NCI-H1694 treated with DMSO at 0.1 percent for 48 hours (cell line): ENCODE measurements around the gene SRC.

Experiments used
- DNase-seq: peaks from one replicate; lab custom pipeline; 2025; lab: John Stamatoyannopoulos, UW

The SRC gene

GRCh38 chr20:37350649-37351574 is 5.0 kb downstream of the SRC start:
- DNase-seq = no peak

DNA sequence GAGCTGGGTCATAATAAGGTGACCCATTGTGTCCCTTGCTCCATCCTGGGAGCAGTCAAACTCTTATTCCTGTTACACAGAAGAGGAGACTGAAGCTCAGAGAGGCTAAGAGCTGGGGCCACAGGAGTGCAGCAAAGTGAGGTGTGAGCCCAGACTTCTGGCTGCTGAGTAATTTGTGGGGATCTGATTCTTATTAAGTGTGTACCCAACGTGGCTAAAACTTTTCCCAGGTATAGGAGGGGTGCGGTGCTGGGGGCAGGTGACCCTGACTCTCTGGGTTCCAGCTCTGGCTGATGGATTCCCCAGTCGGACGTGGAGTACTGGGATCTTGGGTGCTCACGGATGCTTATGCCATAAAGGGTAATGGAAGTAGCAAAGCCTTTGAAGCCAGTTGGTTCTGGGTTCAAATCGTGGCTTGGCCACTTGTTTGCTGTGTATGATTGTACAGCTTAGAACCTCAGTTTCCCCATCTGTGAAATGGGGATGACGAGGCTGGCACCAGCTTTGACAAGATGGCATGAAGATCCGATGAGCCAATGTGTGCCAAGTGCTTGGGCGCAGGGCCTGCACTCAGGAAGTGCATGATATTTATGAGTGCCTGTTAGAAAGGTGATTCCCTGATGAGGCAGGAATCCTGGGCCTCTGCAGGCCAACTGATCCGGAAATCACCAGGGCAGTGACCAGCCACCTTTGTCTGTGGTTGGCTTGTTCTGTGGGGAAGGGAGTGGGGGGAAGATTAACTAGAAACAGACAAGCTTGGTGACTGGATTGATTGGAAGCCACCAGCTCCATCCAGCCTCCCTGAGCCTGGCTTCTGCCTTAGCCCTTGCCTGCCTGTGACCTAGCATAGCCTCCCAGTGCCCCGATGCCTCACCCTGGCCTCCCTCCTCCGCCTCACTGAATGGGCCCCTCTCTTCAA is 6.0 kb downstream of the SRC start:
- no peak for DNase-seq

DNA sequence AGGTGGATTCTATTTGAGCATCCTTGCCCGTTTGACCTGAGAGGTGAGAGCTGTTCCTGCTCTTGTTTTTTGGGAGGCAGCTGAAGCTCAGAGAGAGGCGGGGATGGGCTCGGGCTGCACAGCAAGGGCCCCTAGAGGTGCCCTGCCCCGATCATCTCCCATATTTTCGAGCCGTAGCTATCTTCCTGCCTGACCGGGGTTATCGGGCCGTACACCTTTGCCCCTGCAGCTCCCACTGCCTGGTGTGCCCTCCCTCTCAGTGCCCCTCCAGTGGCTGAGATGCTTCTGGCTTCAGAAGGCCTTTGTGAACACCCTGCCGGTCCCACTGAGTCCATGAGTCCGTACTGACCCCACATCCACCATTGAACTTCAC is 6.7 kb downstream of the SRC start:
- DNase-seq = no peak

- DNase-seq = no peak
Observed at GRCh38 chr20:37353285-37353849, 7.4 kb downstream of the SRC start.

GRCh38 chr20:37354210-37355195 is 8.6 kb downstream of the SRC start:
- DNase-seq = no peak

- no peak for DNase-seq
Observed at GRCh38 chr20:37355252-37356180, 9.6 kb downstream of the SRC start.

GRCh38 chr20:37356387-37356786 is 10.4 kb downstream of the SRC start:
- DNase-seq = no peak

- no peak for DNase-seq
Observed at GRCh38 chr20:37356961-37357371, 11.0 kb downstream of the SRC start.

DNA sequence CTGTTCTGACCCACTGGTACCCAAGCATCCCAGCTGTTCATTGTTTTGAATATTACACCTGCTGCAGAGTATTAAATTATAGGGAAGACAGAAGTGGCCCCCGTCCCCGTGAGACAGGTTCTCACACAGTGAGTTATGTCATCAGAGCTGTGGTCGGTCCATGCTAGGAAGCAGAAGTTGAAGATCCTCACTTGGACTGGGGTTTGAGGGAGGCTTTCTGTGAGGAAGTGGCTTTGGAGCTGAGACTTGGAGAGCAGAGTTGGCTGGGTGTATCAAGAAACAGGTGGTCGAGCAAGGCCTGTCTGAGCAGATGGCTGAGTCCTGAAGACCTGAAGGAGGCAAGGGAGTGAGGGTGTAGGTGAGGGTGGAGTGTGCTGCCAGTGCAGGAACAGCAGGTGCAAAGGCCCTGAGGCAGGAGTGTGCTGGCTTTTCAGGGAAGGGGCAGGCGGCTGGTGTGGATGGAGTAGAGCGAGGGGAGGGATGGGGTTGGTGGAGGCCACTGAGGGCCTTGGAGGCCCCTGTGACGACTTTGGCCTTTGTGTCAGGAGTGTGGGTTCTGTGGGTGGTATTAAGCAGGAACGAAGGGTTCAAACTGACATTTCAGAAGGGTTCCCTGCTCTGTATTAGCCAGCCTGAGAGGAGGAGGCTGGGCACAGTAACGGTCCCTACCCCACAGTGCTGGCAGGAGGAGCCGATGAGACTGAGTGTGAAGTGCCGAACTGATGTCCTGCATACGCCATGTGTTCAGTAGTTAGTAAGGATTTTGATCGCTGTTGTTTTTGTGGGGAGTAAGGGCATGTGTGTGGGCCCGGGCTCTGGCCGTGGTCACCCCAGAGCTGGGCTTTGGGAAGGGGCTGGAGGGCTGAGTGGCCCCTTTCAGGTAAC is 11.8 kb downstream of the SRC start:
- peak; percentile 13 for DNase-seq

GRCh38 chr20:37358366-37359150 is 12.6 kb downstream of the SRC start:
- no peak for DNase-seq

DNA sequence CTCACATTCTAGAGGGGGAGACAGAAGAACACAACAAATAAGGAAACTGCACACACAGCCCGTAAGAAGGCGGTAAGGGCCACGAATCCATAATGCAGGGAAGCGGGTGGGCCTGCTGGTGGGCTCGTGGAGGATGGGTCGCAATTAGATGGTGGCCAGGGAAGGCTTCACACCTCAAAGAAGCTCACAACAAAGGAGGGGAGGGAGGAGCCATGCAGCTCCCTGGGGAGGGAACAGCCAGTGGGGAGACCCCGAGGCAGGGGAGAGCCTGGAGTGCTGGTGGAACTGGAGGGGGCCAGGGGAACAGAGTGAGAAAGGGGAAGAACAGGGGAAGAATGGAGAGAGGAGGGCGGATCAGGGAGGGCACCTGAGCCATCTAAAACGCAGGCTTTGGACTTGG is 13.4 kb downstream of the SRC start:
- no peak for DNase-seq

- no peak for DNase-seq
Observed at GRCh38 chr20:37359836-37360235, 13.9 kb downstream of the SRC start.

DNA sequence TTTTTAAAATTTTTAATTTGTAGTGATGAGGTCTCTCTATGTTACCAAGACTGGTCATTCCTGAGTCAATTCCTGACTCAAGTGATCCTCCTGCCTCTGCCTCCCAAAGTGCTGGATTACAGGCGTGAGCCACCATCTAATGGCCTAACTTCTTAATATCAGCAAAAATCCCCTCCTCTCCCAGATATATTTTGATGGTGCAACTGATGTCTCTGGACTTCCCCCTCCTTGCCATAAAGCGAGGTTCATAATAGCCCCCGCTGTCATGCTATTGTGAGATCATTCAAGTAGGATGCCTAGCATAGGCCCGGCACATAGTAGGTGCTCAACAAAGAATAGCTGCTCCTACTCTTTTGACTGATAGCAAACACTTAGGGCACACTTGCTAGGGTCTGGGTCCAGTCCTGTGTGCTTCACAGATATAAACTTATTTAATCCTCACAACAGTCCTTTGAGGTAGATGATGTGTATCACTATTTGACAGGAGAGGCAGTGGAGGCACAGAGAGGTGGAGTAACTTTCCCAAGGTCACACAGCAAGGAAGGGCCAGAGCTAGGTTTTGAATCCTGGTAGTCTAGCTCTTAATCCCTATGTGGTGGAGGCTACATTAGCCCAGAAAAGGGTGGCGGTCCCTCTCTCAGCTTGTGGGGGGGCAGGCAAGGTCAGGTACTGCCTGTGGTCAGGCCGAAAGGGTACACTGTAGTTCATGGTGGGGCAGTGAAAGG is 14.6 kb downstream of the SRC start:
- no peak for DNase-seq

DNA sequence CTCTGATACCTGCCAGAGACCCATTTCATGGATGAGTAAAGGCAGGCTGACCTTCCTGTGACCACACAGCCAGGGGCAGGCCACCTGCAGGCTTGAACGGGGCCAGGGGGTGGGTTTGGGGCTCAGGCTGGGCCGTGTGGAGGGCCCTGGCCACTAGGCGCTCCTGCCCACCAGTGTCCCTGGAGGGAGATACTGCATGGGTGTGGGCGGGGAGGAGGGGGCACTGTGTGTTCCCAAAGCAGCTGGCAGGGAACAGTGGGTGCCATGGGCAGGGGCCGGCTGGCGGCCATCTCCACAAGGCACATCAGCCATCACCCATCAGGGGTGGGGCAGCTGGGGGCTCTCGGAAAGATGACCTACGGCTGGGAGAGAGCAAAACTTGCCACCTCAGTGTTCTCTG is 15.4 kb downstream of the SRC start:
- DNase-seq = no peak

DNA sequence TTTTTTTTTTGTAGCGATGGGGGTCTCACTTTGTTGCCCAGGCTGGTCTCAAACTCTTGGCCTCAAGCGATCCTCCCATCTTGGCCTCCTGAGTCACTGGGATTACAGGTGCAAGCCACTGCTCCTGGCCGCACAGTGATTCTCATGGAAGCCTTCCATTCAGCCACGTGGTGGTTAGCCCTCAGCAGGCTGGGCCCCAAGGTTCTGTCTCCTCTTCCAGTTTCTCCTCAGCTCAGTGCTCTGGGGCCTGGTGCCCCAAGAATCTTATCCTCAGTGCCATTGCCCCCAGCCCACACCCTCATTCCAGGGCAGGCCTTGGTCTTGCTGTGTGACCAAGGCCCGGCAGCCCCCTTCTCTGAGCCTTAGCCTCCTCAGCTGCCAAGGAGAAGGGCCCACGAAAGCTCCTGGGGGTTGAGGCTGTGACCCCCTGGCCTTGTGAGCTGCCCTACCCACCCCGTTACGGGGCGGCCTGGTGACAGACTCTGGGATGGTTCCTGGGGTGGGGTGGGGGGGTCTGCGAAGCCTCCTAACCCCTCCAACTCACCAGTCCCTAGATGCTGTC is 16.4 kb downstream of the SRC start:
- DNase-seq = no peak

GRCh38 chr20:37362821-37363220 is 16.9 kb downstream of the SRC start:
- DNase-seq = no peak

GRCh38 chr20:37363221-37364012 is 17.5 kb downstream of the SRC start:
- DNase-seq = no peak
